Stimulated activated naive CD8-positive, alpha-beta T cell treated with anti-CD3 and anti-CD28 coated beads, Interleukin-15, Interleukin-2, amounts not matched to agents 100 ng/mL and 50 ng/mL, for 24 hours (primary cell): ENCODE results near the gene NCAM1.

ENCODE experiments used
- H3K27ac Mint-ChIP-seq: one replicate; pipeline ENCODE4 v1.8.0; 2021; ENCODE audit warnings: mild to moderate bottlenecking, mixed read lengths
- H3K27me3 Mint-ChIP-seq: one replicate; pipeline ENCODE4 v1.8.0; 2021; ENCODE audit warnings: mixed read lengths
- H3K36me3 Mint-ChIP-seq: one replicate; pipeline ENCODE4 v1.8.0; 2021; ENCODE audit warnings: low read depth, mixed read lengths
- H3K4me1 Mint-ChIP-seq: one replicate; pipeline ENCODE4 v1.8.0; 2021; ENCODE audit warnings: low read depth, mixed read lengths
- H3K4me3 Mint-ChIP-seq: one replicate; pipeline ENCODE4 v1.8.0; 2021; ENCODE audit warnings: mild to moderate bottlenecking, mixed read lengths
- H3K9me3 Mint-ChIP-seq: one replicate; pipeline ENCODE4 v1.8.0; 2021; ENCODE audit warnings: mixed read lengths

The NCAM1 gene

GRCh38 chr11:113188371-113188834 is 227.2 kb downstream of the NCAM1 start:
- Mint-ChIP-seq H3K4me1 (no peaks in the 10 kb centered on the region), H3K9me3 (no peaks in the 10 kb centered on the region), H3K4me3 (no peak overlapping the region), H3K27ac (no peak overlapping the region), H3K36me3 (no peaks in the 10 kb centered on the region), H3K27me3 (peaks cover 21% of the 10 kb centered on the region)

- H3K9me3 Mint-ChIP-seq, result no peaks in the 10 kb centered on the region
- no peak overlapping the region for H3K4me3 Mint-ChIP-seq
- peaks cover 27% of the 10 kb centered on the region for H3K27me3 Mint-ChIP-seq
- no peaks in the 10 kb centered on the region for H3K36me3 Mint-ChIP-seq
- H3K4me1 Mint-ChIP-seq, result no peaks in the 10 kb centered on the region
- no peak overlapping the region for H3K27ac Mint-ChIP-seq
These were observed 228.9 kb downstream of the NCAM1 start for GRCh38 chr11:113189909-113190667.

GRCh38 chr11:113192121-113192925 is 231.1 kb downstream of the NCAM1 start:
- no peak overlapping the region for H3K27ac Mint-ChIP-seq

GRCh38 chr11:113193016-113193415 is 231.8 kb downstream of the NCAM1 start:
- H3K27ac Mint-ChIP-seq, result no peak overlapping the region
- H3K9me3 Mint-ChIP-seq, result no peaks in the 10 kb centered on the region
- no peak overlapping the region for H3K4me3 Mint-ChIP-seq
- H3K4me1 Mint-ChIP-seq, result no peaks in the 10 kb centered on the region
- no peaks in the 10 kb centered on the region for H3K36me3 Mint-ChIP-seq
- H3K27me3 Mint-ChIP-seq, result peaks cover 32% of the 10 kb centered on the region

More at GRCh38 chr11:113192121-113192925, 231.1 kb downstream of the NCAM1 start:
- Mint-ChIP-seq H3K4me1 (no peaks in the 10 kb centered on the region), H3K9me3 (no peaks in the 10 kb centered on the region), H3K27me3 (peaks cover 27% of the 10 kb centered on the region), H3K36me3 (no peaks in the 10 kb centered on the region), H3K4me3 (no peak overlapping the region)

GRCh38 chr11:113193946-113194345 is 232.7 kb downstream of the NCAM1 start:
- Mint-ChIP-seq H3K4me1 (no peaks in the 10 kb centered on the region), H3K27ac (no peak overlapping the region), H3K9me3 (no peaks in the 10 kb centered on the region), H3K4me3 (no peak overlapping the region), H3K36me3 (no peaks in the 10 kb centered on the region), H3K27me3 (peaks cover 35% of the 10 kb centered on the region)

GRCh38 chr11:113195728-113196127 is 234.5 kb downstream of the NCAM1 start:
- Mint-ChIP-seq H3K36me3 (no peaks in the 10 kb centered on the region), H3K27me3 (peaks cover 31% of the 10 kb centered on the region), H3K4me3 (no peak overlapping the region), H3K4me1 (no peaks in the 10 kb centered on the region), H3K9me3 (no peaks in the 10 kb centered on the region), H3K27ac (no peak overlapping the region)

GRCh38 chr11:113197446-113197845 is 236.2 kb downstream of the NCAM1 start:
- Mint-ChIP-seq H3K36me3 (no peaks in the 10 kb centered on the region), H3K27me3 (peaks cover 24% of the 10 kb centered on the region), H3K4me1 (no peaks in the 10 kb centered on the region), H3K27ac (no peak overlapping the region), H3K9me3 (no peaks in the 10 kb centered on the region), H3K4me3 (no peak overlapping the region)

- Mint-ChIP-seq H3K27ac (no peak overlapping the region), H3K4me3 (no peak overlapping the region), H3K4me1 (no peaks in the 10 kb centered on the region), H3K27me3 (peaks cover 12% of the 10 kb centered on the region), H3K36me3 (no peaks in the 10 kb centered on the region), H3K9me3 (no peaks in the 10 kb centered on the region)
These were observed 237.9 kb downstream of the NCAM1 start for GRCh38 chr11:113198972-113199661.

GRCh38 chr11:113199866-113200265 is 238.6 kb downstream of the NCAM1 start:
- H3K9me3 Mint-ChIP-seq, result no peaks in the 10 kb centered on the region
- peaks cover 12% of the 10 kb centered on the region for H3K27me3 Mint-ChIP-seq
- no peak overlapping the region for H3K4me3 Mint-ChIP-seq
- H3K27ac Mint-ChIP-seq, result no peak overlapping the region
- H3K4me1 Mint-ChIP-seq, result no peaks in the 10 kb centered on the region
- no peaks in the 10 kb centered on the region for H3K36me3 Mint-ChIP-seq

GRCh38 chr11:113201054-113201818 is 240.0 kb downstream of the NCAM1 start:
- H3K27ac Mint-ChIP-seq, result no peak overlapping the region
- H3K9me3 Mint-ChIP-seq, result no peaks in the 10 kb centered on the region
- H3K4me1 Mint-ChIP-seq, result no peaks in the 10 kb centered on the region
- H3K4me3 Mint-ChIP-seq, result no peak overlapping the region
- H3K27me3 Mint-ChIP-seq, result peaks cover 17% of the 10 kb centered on the region
- no peaks in the 10 kb centered on the region for H3K36me3 Mint-ChIP-seq

- Mint-ChIP-seq H3K27me3 (peaks cover 17% of the 10 kb centered on the region), H3K4me1 (no peaks in the 10 kb centered on the region), H3K36me3 (no peaks in the 10 kb centered on the region), H3K9me3 (no peaks in the 10 kb centered on the region), H3K27ac (no peak overlapping the region), H3K4me3 (no peak overlapping the region)
These were observed 241.2 kb downstream of the NCAM1 start for GRCh38 chr11:113202431-113202830.

GRCh38 chr11:113203141-113203753 is 242.0 kb downstream of the NCAM1 start:
- no peaks in the 10 kb centered on the region for H3K9me3 Mint-ChIP-seq
- H3K4me3 Mint-ChIP-seq, result no peak overlapping the region
- H3K27ac Mint-ChIP-seq, result no peak overlapping the region
- peaks cover 12% of the 10 kb centered on the region for H3K27me3 Mint-ChIP-seq
- no peaks in the 10 kb centered on the region for H3K4me1 Mint-ChIP-seq
- no peaks in the 10 kb centered on the region for H3K36me3 Mint-ChIP-seq

- H3K4me3 Mint-ChIP-seq, result no peak overlapping the region
- H3K27ac Mint-ChIP-seq, result no peak overlapping the region
- H3K9me3 Mint-ChIP-seq, result no peaks in the 10 kb centered on the region
- H3K36me3 Mint-ChIP-seq, result no peaks in the 10 kb centered on the region
- peaks cover 7% of the 10 kb centered on the region for H3K27me3 Mint-ChIP-seq
- no peaks in the 10 kb centered on the region for H3K4me1 Mint-ChIP-seq
These were observed 243.1 kb downstream of the NCAM1 start for GRCh38 chr11:113204280-113204679.

GRCh38 chr11:113213549-113213948 is 252.3 kb downstream of the NCAM1 start:
- Mint-ChIP-seq H3K9me3 (no peaks in the 10 kb centered on the region), H3K36me3 (no peaks in the 10 kb centered on the region), H3K4me1 (no peaks in the 10 kb centered on the region), H3K27ac (no peak overlapping the region), H3K27me3 (peaks cover 5% of the 10 kb centered on the region), H3K4me3 (no peak overlapping the region)
